Cardiac fibroblast (primary cell): Measurements from ENCODE around the gene SFXN3.
A peak's percentile ranks its signal among the peaks of the same experiment; 100 is the strongest.

ENCODE experiments used
- DNase-seq, 2 donors: peaks; one replicate each; pipeline versions ENCODE4 v3.0.0 to v3.0.0-alpha.2; 2010; ENCODE audit warnings: low read depth in 2 of 2
- H3K4me3 ChIP-seq, 2 donors: replicated peaks in 1 of 2; 1 replicate in 1 of 2; 2 replicates in 1 of 2; pipeline ENCODE4 v1.5.1; 2011; ENCODE audit warnings: low read depth in 2 of 2, low read length in 2 of 2, mild to moderate bottlenecking in 2 of 2, moderate library complexity in 1 of 2
- TF ChIP-seq, protein P1 (sequence below): IDR thresholded peaks from one replicate; pipeline ENCODE4 v1.5.1; 2011; ENCODE audit warnings: low read depth, mild to moderate bottlenecking, low read length, inconsistent platforms

SFXN3 gene

DNA sequence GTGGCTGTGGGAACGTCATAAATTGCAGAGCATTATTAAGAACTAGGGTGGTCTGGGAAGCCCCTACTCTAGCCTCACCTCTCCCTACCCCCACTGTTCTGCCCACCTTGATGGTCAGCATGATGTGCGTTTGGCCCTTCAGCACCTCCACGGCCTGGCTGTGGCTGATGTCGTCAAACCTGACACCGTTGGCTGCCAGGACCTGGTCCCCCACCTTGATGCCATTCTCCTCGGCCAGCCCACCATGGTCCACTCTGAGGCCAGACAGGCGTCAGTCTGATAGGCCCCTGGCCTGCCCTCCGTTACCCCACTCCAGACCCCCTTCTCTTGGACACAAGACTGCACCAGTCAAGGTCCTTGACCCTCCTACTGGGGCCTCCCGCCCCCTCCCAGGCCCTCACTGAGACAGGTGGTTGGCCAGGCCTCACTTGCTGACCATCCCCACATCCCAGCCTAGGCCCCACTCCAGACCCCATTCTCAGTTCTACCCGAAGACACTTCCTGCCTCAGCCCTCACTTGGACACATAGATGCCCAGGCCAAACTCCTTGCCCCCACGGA lies 9.3 kb upstream of the SFXN3 start:
- no peak overlapping the region for H3K4me3 ChIP-seq
- TF ChIP-seq, protein P1, sequence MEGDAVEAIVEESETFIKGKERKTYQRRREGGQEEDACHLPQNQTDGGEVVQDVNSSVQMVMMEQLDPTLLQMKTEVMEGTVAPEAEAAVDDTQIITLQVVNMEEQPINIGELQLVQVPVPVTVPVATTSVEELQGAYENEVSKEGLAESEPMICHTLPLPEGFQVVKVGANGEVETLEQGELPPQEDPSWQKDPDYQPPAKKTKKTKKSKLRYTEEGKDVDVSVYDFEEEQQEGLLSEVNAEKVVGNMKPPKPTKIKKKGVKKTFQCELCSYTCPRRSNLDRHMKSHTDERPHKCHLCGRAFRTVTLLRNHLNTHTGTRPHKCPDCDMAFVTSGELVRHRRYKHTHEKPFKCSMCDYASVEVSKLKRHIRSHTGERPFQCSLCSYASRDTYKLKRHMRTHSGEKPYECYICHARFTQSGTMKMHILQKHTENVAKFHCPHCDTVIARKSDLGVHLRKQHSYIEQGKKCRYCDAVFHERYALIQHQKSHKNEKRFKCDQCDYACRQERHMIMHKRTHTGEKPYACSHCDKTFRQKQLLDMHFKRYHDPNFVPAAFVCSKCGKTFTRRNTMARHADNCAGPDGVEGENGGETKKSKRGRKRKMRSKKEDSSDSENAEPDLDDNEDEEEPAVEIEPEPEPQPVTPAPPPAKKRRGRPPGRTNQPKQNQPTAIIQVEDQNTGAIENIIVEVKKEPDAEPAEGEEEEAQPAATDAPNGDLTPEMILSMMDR: no peak
- DNase-seq: no peak

DNA sequence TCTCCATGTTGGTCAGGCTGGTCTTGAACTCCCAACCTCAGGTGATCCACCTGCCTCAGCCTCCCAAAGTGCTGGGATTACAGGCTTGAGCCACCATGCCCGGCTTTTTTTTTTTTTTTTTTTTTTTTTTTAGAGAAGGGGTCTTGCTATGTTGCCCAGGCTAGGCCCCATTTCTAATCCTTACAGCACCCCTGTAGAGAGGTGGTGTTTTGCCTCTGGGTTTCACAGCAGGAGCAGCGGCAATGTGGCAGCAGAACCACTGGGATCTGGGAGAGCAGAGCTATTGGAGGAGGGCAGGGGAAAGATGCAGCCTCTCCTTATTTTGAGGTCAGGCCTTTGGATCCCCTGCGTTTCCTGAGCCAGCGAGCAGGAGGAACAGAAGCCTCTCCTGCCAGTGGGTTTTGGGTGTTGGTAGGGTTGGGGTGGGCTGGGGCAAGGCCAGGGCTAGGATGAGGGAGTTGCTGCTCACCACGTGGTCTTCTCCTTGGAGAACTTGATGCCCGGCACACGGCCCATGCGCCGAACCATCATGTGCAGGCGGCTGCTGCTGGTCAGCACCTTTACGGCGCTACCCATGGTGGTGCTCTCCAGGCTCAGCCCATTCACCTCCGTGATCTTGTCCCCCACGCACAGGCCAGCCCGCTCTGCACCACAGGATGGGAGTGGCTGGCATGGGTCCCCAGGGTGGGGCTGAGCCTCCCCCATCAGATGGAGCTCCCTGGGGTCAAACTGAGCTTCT lies 7.9 kb upstream of the SFXN3 start:
- TF ChIP-seq, protein P1: no peak
- H3K4me3 ChIP-seq: no peak overlapping the region
- DNase-seq: no peak

DNA sequence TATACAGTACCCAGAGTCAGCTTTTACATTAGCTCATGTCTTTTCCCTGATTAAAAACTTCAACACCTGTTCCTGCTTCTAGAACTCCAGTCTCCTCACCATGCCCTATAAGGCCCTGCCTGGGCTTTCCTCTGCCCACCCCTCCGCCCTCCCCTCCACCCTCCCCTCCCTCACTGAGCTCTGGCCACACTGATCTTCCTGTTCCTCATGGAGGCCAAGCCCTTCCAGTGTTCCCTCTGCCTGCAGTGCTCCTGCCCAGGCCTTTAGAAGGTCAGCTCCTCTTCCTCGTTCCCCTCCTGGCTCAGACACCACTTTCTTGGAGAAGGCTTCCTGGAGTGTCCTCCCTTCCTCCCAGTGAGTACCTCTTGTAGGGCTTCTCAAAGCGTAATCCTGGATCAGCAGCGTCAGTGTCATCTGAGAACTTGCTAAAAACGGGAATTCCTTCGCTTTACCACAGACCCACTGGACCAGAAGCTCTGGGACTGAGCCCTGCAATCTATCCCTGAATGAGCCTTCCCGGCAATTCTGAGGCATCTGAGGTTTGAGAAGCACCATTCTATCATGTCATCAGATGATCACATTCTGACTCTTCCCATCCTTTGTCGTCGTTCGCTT lies 3.8 kb upstream of the SFXN3 start:
- TF ChIP-seq, protein P1: no peak
- H3K4me3 ChIP-seq: no peak overlapping the region
- DNase-seq: no peak

DNA sequence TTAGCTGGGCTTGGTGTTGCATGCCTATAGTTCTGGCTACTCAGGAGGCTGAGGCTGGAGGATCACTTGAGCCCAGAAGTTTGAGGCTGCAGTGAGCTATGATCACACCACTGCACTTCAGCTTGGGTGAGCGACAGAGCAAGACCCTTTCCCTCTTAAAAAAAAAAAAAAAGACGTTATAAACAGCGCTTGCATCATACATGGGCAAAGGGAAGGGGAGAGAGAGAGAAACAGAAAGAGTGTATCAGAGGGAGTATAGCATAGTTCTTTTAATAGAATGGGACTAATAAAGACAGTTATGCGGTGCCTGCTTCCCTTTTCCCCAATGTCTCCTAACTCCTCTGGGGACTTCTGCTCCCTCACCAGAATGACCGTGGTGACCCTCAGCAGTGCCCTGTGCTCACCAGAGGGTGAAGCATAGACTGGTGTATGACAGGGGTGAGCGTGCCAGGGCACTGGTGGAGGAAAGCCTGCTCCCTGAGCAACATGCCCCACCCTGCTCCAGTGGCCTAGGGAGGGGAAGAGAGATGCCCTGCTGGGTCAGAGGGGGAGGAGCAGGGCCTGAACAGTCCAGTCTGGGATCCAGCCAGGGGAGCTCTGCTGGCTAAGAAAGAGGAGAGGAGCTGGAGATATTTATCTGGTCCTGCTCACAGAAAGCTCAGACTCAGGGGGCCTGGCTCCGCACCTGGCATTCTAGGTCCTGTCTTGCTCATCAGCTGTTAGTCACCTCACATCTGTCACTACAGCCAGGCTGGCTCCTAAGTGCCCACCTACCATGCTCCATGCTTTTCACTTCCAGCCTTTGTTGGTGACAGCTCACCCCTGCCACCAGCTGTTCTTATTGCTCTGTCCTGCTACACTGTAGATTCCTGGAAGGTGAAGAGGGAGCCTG lies 2.3 kb upstream of the SFXN3 start:
- DNase-seq: no peak
- TF ChIP-seq, protein P1: no peak
- H3K4me3 ChIP-seq: no peak overlapping the region

DNA sequence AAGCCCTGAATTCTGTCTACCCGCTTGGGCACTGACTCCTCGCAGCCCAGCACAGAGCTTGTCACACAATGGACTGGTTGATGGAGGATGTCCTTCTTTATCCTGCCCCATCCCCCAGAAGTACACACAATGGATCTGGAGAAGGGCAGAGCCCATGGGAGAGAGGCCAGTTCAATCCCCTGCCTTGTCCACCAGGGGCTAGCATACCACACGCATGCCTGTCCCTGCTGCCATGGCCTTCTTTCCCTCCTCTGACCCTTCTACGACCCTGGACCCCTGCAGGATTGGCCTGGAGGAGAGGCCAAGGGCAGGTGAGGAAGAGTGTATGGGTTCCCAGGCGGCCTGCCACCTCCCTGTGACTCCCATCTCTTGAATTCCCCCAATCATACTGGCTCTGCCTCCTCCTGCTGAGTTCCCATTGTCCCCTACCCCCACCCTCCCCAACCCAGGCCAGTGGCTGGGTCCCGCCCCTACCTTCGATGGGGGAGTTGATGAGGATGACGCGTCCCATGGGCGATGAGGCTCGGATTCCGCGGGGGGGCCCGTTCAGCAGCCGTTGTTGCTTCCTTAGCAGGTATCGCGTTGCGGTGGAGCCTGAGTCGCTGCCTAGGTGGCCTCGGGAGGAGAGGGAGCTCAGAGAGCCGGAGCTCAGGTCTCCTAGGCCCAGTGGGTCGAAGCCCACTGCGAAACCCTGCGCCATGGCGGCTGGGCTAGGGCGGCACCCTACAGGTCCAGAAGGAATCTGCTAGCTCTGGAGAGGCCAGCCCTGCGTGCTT lies 1.3 kb upstream of the SFXN3 start:
- H3K4me3 ChIP-seq: no peak overlapping the region
- TF ChIP-seq, protein P1: peak; percentile 17
- DNase-seq: no peak

DNA sequence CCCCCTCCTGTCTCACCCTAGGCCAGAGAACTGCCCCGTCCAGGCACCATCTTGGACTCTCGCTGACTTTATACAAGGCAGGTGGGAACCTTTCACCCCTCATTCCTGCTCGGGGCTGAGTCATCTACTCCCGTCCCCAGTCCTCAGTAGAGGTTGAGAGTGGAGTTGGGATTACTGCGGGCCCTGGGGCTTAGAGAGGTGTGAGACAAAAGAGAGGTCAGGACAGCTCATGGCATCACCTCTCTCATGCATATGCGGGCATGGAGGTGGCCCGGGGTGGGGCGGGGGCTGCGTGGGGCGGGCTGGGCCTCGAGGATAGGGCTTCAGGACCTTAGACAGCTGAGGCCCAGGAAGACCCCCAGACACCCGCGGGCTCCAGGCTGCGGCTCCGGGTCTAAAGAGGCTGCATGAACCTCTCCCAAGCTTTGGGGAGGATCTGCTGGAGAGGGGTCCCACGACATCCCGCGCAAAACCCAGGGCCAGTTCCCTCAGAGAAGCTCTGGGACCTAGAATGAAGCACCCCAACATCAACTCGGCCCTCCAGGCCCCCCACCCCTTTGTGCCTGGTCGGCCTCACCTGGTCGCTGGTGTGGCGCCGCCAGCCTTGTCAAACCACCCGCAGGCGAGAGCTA lies 422 bp upstream of the SFXN3 start:
- TF ChIP-seq, protein P1: no peak
- H3K4me3 ChIP-seq: peak overlapping the region; percentile 61 to 77
- DNase-seq: no peak
